ENCODE measurements around the gene DTNB.

DTNB gene

DNA sequence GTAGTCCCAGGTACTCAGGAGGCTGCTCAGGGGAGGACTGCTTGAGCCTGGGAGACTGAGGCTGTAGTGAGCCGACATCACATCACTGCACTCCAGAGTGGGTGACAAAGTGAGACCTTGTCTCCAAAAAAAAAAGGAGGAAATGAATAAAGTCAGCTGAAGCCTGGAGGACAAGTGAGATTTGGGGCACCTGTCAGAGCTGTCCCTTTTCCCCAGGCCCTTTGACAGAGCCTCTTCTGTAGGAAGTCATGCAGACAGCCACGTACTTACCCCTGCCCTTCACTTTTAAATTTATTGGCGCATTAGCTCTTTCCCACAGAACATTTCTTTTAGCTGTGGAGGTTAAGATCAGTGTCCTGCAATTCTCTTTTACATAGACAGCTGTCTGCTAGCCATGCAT, 180.7 kb downstream of the DTNB start:
- DNase-seq, result no peak

DNA sequence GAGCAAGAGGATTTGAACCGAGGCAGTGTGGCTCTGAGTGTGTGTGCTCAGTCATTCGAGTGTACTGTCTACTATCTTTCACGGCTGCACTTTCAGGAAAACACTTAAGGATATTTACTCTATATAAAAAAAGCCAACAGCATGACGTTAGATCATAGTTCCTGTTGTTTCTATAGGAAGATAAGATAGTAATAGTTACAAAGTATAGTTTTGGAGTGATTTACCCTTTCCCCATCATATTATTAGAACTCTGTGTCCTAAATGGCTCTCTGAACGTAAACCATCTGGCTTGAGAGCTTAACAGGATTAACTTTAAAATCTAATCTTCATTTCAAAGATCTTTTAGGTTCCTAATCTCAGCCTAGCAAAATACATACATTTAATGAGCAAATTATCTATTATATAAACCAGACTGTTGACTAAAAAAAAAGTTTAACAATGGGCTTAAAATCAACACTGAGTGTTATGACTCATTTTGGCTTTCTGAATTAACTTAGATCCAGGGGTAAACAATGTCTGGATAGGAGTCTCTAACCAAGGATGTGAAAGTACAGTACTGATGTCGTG, 181.3 kb downstream of the DTNB start:
- peak; percentile 21 for DNase-seq

DNA sequence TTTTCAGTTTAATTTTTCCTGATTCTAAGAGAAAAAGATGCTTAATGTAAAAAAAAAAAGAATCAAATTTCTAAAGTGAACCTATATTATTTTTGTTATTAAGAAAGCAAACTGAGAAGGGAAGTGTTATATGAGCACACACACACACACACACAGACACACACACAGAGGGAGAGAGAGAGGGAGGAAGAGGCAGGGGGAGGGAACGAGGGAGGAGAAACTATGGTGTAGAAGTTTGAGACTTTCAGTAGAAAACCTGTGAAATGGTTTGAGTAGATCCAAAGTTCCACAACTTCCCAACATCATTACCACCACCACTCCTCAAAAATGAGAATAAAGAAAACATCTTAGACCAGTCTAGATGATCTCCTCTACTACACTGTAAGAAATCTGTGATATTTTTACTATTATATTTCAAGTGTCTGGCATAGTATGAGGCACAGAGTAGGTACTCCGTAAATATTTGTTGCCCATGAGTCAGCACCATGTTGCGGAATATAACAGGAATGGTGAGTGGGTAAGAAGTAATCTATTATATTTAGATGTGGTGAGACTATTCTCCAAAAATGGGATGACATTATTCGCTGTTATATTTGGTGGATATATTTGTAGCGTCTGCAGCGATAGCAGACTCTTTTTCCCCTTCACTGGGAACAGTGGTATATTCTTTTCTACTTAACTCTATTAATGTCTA, 182.2 kb downstream of the DTNB start:
- DNase-seq, result no peak

DNA sequence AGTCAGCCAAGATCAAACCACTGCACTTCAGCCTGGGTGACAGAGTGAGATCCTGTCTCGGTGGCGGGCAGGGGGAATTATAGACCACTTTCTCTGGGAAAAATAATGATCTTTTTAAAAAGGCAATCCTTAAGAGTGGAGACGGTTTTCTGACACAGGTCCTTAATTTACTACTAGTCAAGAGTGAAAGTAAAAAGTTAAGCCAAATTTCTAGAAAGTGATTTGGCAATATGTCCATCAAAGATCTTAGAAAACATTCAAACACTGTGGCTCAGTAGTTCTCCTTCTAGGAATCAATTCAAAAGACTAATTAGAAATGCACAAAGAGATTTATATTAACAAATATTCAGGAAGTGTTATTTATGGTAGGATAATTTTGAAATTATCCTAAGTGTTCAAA, 183.2 kb downstream of the DTNB start:
- peak; percentile 58 for DNase-seq

DNA sequence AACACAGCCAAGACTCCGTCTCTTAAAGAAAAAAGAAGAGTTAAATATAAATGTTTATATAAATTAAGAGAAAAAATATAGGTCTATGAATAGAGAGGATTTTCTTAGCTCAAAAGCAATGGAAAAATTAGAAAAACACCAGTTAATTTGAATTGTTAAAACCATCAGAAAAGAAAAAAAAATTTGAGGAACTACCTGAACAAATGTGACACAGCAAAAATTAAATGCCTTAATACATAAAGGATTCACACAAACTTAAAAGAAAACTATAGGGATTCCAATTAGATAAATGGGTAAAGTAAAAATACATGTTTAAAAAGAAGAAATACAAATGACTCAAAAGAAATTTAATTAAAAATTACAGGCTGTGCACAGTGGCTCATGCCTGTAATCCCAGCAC, 183.7 kb downstream of the DTNB start:
- peak; percentile 29 for DNase-seq

GRCh38 chr2:25483607-25484266, 189.6 kb downstream of the DTNB start:
- peak; percentile 91 for DNase-seq

DNA sequence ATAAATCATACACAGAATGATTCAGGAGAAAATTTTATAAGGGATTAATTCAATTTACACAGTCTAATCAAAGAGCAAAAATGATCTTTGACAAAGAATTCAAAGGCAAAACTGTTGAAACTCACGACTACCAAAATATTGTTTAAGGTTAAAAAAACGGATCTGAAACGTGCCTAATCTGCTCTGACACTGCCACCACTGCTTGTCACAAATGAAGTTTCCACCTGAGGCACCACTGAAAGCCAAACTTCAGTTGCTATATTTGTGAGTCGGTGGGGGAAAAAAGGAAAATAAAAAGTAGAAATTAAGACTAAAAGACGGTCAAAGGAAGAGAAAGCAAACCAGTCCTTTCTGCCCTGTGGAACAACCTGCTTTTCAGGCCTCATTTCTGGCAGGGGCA, 191.0 kb downstream of the DTNB start:
- DNase-seq, result no peak

GRCh38 chr2:25481381-25482300, 191.7 kb downstream of the DTNB start:
- no peak for DNase-seq

GRCh38 chr2:25480561-25480960, 192.8 kb downstream of the DTNB start:
- DNase-seq, result no peak

- no peak for DNase-seq
Measured at GRCh38 chr2:25479761-25480160, 193.6 kb downstream of the DTNB start.

DNA sequence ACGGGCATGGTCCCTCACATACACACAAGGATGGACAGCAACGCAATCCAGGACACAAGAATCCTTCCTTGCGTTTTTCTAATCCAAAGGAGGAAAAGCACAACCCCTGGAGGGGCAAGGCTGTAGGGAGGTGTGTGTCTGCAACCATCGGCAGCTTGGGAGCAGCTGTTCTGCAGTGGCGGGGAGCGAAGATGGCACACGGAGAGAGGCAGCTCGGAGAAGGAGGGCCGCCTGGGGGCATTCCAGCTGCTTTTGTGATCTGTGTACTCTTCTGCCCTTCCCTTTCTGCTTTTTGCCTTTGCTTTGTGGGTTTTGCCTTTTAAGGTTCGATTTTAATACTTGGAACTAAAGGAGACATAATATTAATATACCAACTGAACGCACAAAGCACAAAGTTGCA, 194.6 kb downstream of the DTNB start:
- no peak for DNase-seq

DNA sequence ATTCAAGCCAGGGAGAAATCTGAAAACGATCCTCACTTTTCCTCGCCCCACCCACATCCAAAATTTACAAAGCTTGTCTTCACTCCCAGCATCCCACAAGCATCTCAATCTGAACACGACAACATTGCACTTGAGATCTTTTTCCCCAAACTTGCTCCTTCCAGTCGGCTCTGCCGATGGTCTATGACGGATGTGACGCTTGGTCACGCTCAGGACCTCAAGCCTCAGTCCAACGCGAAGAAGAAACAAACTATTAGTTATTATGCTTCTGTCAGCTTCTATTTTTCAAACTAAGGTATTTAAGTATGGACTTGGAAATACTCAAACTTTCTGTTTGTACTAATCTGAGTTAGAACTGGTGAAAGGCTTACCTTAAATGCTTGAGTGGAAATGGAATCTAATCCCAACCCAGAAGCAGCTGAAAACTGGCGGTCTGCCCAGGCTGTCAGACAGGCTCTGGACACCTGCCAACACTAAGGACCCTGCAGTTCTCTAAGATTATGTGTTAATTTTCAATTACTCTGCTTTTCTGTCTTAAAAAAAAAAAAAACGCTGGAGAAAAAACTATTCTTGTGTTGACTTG, 199.5 kb downstream of the DTNB start:
- DNase-seq, result peak; percentile 44

DNA sequence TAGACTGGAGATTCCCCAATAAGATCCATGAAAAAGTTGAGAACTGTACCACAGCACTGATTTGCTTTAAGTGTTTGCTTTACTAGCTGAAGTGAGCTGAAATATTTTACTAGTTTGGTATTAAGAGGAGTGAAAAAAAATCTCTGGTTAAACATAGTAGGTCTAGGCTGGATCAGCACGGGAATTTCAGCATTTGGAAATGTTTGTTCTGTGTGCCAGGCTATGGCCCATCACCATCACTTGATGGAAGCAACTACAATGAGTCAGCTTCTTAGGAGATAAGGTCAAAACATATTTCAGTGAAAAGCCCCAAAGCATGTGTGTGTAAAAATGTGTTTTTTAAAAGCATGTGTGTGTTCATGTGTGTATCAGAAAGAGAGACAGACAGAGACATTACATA, 200.2 kb downstream of the DTNB start:
- DNase-seq, result no peak

- DNase-seq, result no peak
Measured at GRCh38 chr2:25470806-25471205, 202.6 kb downstream of the DTNB start.

DNA sequence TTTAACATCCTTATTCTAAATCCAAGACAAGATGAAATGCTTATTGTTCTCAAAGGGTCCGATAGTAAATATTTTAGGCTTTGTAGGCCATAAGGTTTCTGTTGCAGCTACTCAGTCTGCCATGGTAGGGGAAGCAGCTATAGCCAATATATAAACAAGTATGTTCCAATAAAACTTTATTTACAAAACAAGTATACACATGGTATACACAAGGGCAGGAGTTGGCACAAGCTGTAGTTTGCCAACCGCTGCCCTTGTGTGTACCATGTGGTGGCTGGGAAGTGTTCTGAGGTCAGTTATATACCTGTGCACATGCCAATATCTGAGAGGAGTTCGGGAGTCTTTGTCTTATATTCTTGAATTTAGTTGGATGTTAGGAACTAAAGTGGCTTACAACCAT, 205.6 kb downstream of the DTNB start:
- DNase-seq, result no peak

DNA sequence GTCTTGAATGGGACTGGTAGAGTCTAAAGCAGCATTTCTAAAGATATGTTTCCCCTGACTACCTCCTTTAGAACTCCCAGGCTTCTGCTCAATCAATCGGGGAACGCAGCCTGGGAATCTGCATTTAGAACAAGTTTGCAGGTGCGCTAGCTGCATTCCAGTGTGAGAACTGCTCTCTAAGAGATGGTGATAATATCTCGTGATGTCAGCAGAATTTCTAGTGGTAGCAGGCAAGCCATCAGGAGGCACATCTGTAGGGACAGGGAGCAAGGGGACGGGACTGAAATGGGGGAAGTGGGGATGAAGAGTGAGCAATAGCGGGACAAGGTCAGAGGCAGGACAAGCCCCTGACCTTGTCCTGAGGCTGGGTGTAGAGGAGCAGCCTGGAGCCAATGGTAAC, 211.4 kb downstream of the DTNB start:
- no peak for DNase-seq

DNA sequence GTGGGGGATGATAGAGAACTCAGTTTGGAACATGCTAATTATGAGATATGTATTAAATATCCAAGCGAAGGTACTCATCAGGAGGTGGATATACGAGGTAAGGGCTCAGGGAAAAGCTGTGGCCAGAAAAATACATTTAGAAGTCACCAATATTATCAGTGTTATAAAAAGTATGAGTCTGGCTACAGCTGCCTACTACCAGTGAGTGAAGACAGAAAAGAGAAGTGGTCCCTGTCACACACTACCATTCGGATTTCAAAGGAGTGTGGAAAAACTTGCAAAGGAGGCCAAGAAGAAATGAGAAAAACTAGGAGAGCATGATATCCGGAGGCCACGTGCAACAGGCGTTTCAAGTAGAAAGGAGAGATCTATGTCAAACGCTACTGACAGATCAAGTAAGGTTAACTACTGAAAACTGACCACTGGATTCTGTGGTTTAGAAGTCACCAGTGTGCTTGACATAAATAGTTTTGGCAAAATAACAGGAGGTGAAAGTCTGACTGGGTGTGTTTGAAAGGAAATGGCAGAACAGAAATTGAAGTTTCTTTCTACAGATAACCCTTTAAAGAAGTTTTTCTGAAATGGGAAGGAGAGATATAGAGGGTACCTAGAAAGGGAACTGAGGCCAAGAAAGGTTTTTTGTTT, 213.0 kb downstream of the DTNB start:
- no peak for DNase-seq

GRCh38 chr2:25454824-25455611, 218.4 kb downstream of the DTNB start:
- DNase-seq, result no peak

DNA sequence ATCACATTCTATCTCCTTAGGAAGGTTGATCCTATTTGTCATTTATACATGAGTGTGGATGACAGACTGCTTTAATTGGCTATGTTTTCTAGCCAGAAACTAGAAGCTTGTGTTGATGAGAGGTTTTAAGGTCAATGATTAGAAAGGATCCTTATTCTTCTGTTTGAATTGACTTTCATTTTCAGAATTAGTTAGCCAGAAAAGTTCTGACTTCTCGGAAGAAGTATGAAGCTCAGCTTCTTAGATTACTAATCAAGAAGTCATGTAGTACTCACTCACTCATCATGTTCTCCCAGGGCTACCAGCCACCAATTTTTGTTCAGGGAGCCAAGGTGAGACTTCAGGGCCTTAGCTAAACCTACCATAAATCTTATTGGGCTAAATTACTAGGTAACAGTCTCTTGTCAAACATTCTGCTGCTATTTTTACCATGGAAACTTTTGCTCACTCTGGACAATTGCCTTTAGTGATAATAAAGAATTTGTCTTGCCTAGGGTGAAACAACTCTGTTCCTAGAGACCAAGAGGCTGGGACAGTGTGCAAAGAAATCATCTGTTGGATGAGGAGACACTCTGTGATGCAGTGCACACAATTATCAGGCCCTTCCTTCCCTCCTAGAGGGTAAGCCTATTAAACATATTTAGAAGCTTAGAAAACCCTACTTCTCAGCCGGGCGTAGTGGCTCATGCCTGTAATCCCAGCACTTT, 220.0 kb downstream of the DTNB start:
- DNase-seq, result peak; percentile 47

- no peak for DNase-seq
Measured at GRCh38 chr2:25448808-25449207, 224.6 kb downstream of the DTNB start.

- DNase-seq, result no peak
Measured at GRCh38 chr2:25447018-25447417, 226.4 kb downstream of the DTNB start.
